ENCODE measurements around the gene ZNF512B.

ZNF512B gene

GRCh38 chr20:63947638-63948456, 21.9 kb downstream of the ZNF512B start:
- H3K4me3 ChIP-seq (ENCODE audit: low read depth, low read length) = no peak overlapping the region
- TF ChIP-seq CTCF (IDR thresholded peaks at IDR 0.05; ENCODE audit: low read depth, low read length) = no peak

- no peak overlapping the region for H3K4me3 ChIP-seq (ENCODE audit: low read depth, low read length)
- TF ChIP-seq CTCF (IDR thresholded peaks at IDR 0.05; ENCODE audit: low read depth, low read length) = no peak
Observed at GRCh38 chr20:63946986-63947637, 22.6 kb downstream of the ZNF512B start.

- H3K4me3 ChIP-seq (ENCODE audit: low read depth, low read length) = no peak overlapping the region
- TF ChIP-seq CTCF (IDR thresholded peaks at IDR 0.05; ENCODE audit: low read depth, low read length) = no peak
Observed at GRCh38 chr20:63945921-63946920, 23.5 kb downstream of the ZNF512B start.

- no peak for TF ChIP-seq CTCF (IDR thresholded peaks at IDR 0.05; ENCODE audit: low read depth, low read length)
- H3K4me3 ChIP-seq (ENCODE audit: low read depth, low read length) = no peak overlapping the region
Observed at GRCh38 chr20:63945031-63945658, 24.6 kb downstream of the ZNF512B start.

- H3K4me3 ChIP-seq (ENCODE audit: low read depth, low read length) = no peak overlapping the region
- no peak for TF ChIP-seq CTCF (IDR thresholded peaks at IDR 0.05; ENCODE audit: low read depth, low read length)
Observed at GRCh38 chr20:63944078-63944941, 25.4 kb downstream of the ZNF512B start.

- no peak for TF ChIP-seq CTCF (IDR thresholded peaks at IDR 0.05; ENCODE audit: low read depth, low read length)
Observed at GRCh38 chr20:63943808-63944077, 26.0 kb downstream of the ZNF512B start.

More at GRCh38 chr20:63943808-63944077, 26.0 kb downstream of the ZNF512B start:
- no peak overlapping the region for H3K4me3 ChIP-seq (ENCODE audit: low read depth, low read length)
